NCI-H446 treated with DMSO at 0.1 percent for 48 hours (cell line): Measurements from ENCODE around the gene MKNK1.

Experiments
- DNase-seq: peaks from one replicate; lab custom pipeline; 2025; lab: John Stamatoyannopoulos, UW

The MKNK1 gene

DNA sequence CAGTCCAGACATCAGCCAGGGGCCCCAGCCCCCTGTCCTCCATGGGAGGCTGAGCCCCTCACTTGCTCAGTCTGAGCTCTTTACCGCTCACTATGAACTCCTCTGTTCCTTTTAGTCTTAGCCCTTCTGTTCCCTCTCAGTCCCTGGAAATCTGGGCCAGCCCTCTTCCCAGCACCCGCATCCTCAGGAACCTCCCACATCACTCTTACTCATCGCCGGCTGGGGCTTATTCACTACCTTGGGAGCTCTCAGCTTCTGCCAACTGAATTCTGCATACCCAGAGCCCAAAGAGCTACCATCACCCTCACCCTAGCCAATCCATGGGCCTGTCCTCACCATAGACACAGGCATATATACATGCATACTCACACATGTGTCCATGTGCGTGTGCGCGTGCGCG is 64.1 kb downstream of the MKNK1 start:
- no peak for DNase-seq

- DNase-seq: no peak
These were observed 65.9 kb downstream of the MKNK1 start for GRCh38 chr1:46538147-46538546.

DNA sequence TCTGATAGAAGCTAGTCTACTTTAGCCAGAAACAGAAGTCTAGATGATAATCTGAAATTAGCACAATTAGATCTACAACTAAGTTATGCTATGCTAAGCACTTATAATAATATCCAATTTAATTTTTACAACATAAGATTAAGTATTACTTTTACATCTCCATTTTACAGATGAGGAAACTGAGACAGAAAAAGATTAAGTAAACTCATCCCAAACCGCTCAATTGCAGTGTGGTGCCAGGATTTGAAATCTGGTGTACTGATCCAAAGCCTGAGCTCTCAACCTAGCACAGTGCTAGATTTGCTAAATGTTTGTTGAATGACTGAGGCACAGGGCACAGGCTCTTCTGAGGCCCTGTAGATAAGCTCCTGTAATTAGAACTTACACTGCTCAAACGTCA is 66.4 kb downstream of the MKNK1 start:
- DNase-seq: no peak

- DNase-seq: no peak
These were observed 67.5 kb downstream of the MKNK1 start for GRCh38 chr1:46536527-46536926.

- DNase-seq: no peak
These were observed 69.0 kb downstream of the MKNK1 start for GRCh38 chr1:46535063-46535462.

GRCh38 chr1:46533179-46533864 is 70.7 kb downstream of the MKNK1 start:
- no peak for DNase-seq

DNA sequence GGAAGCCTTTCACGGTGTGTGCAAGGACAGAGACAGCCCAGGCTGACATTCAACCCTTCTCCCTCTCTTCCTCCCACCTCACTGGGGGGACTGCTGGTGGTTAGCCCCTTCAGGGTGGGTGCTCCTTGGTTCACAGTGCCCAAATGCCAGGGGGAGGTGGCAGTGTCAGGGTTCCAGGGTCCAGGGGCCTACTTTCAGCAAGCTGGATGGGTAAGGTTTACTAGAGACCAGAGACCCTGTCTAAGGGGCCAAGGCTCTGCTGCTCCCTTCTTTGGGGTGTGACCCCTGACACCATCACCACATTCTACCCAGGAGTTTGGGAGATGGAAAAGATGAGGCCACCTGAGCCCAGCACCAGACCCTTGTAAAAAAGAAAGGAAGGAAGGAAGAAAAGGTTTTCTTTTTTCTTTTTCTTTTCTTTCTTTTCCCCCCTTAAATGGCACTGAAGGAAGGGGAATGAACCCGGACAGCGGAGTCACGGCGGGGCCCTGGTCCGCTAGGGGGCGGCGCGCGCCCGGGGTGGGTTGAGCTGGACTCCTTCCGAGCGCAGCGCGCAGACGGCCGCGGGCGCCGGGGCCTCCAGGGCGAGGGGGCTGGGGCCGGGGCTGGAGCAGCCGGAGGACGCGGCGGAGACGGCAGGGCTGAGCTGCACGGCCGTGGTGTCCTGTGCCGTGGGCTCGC is 71.4 kb downstream of the MKNK1 start:
- DNase-seq: no peak

- no peak for DNase-seq
These were observed 72.0 kb downstream of the MKNK1 start for GRCh38 chr1:46532095-46532494.

GRCh38 chr1:46530791-46531409 is 73.2 kb downstream of the MKNK1 start:
- no peak for DNase-seq

- DNase-seq: no peak
These were observed 73.8 kb downstream of the MKNK1 start for GRCh38 chr1:46530311-46530710.

DNA sequence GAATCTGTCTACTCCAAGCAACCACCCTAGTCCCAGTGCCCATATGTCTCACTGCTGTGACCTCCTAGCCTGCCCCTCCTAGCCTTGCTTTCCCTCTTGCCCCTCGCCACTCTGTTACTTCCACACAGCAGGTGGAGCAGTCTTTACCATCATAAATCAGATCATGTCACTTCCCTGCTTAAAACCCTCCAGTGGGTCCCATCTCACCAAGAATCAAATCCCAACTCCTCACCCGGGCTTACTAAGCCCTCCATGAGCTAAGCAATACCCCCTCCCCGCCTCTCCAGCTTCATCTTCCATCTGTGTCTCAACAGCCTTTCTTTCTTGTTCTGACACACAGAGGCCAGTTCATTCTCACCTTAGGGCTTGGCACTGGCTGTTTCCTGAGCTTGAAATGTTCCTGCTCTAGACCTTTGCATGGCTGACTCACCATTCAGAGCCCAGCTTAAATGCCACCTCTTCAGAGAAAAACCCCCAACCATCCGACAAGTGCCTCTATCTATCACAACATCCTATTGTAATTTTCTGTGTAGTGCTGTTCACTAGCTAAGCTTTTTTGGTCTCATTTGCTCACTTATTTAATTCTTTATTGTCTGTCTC is 74.9 kb downstream of the MKNK1 start:
- DNase-seq: no peak

- no peak for DNase-seq
These were observed 75.6 kb downstream of the MKNK1 start for GRCh38 chr1:46528297-46528955.

DNA sequence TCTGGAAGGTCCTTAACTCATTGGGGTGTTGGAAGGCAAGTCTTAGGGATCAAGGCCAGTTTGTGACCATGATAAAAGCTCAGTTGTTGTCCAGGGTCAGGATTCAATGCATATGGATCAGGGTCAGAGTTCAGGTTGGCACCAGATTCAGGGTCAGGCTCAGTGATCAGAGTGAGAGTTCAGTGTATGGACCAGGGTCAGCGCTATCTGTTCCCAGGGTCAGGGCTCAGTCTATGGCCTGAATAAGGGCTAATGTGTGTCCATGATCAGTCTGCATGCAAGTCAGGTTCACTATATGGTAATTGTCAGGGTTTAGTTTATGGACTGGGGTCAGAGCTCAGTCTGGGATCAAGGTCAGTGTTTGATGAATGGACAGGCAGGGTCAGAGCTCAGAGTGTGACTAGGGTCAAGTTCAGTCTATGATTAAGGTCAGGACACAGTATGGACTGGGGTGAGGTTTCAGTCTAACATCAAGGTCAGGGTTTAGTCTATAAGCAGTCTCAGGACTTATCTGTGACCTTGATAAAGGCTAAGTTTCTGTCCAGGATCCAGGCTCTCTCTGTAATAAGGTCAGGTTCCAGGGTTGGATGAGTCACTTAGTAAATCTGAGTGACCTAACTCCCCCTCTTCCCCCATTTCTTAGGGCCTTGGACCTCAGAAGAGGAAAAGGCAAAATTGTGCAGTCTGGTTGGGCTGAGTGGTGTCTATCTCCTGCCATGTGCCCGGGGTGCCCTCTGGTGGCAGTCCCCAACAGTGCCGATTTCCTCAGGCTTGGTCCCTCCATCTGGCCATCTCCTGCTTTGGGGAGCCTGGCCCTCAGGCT is 76.4 kb downstream of the MKNK1 start:
- DNase-seq: peak; percentile 53

DNA sequence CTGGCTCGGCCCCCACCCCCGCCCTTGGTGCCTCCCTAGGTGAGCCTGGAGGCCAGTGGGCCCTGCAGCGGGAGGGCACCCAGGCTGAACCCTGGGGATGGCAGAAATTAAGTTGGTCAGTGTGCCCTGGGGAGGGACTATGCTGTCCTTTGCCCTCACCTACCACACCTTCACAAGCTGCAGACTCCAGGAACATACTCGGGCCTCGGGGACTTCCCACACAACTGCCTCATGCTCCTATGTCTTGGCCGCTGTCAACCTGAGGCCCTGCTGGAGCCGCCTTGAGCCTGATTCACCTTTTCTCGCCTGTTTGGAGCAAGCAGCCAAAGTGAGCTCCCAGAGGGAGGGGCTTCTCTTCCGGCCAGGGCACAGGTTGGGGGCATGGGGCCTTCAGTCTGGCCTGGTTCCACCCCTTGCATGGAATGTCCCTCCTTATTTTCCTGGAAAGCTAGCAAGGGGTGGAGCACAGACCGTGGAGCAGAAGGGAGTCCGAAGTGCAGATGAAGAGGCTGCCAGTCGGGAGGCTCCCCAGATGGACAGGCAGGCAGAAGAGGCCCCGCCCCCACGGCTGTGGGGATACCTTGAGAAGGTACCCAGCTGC is 77.3 kb downstream of the MKNK1 start:
- no peak for DNase-seq

GRCh38 chr1:46526013-46526690 is 77.9 kb downstream of the MKNK1 start:
- no peak for DNase-seq

DNA sequence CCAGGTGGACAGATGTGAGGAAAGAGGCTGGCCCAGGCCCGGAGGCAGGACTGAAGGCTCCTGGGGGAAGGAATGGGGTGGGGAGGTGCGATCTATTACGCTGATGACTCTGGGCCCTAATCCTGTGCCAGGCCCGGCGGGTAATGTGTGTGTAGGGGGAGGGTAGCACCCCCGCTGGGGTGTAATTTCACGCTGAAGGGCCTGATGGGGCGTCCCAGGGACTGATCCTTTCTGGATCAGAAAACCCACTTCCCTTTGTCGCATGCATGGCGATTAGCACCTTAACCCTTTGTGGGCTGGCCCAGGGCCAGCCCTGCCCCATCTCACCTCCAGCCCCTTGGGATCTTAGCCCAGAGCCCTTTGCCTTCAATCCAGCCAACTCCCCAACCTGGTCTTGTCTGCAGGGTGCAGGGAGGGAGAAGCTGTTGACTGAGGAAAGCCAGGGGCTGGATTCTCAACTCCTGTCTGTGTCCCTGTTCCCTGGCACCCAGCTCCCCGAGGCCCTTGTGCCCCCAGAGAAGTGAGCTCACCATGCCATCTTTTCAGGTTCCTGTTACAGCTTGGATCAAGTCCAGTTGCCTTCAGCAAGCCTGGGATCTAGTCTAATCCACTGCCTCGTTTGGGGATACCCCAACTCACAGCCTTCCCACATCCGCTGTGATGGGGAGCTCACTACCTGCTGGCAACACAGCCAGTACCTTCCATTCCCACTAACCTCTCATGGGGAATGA is 78.7 kb downstream of the MKNK1 start:
- no peak for DNase-seq

DNA sequence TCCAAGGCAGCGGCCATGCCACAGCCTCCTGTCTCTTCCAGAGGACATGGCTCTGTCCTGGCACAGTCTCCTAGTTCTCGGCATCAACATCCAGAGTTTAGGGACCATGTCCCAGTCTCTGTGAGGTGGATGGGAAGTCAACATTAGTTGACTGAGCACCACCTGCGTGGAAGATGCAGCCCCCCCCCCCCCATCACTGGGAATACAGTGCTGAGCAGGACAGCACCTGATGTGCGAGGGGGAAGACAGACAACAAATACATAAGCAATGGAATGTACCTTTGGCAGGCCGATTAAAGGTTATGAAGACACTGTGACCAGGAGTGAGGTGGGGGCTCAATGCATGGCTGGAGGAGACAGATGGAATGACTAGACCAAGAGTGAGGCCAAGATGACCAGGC is 79.2 kb downstream of the MKNK1 start:
- no peak for DNase-seq

GRCh38 chr1:46523496-46524353 is 80.3 kb downstream of the MKNK1 start:
- peak; percentile 80 for DNase-seq

GRCh38 chr1:46522969-46523320 is 81.1 kb downstream of the MKNK1 start:
- no peak for DNase-seq
